NCI-H82 treated with DMSO at 0.1 percent for 48 hours (cell line): ENCODE results near the gene EVA1C.
"Not testable (repeated sequence)": the region's sequence is repeated elsewhere in the genome, so short reads cannot be mapped to it uniquely, and the experiment has no call there.

Experiments used
- DNase-seq: peaks from one replicate; lab custom pipeline; 2025; ENCODE audit not compliant: unreplicated experiment; lab: John Stamatoyannopoulos, UW

Gene EVA1C

GRCh38 chr21:32549886-32550285 is 137.4 kb downstream of the EVA1C start:
- no peak for DNase-seq

GRCh38 chr21:32554832-32555638 is 142.5 kb downstream of the EVA1C start:
- DNase-seq, result no peak

GRCh38 chr21:32558106-32558505 is 145.6 kb downstream of the EVA1C start:
- DNase-seq, result no peak

GRCh38 chr21:32559006-32559610 is 146.6 kb downstream of the EVA1C start:
- DNase-seq, result no peak

GRCh38 chr21:32560896-32561295 is 148.4 kb downstream of the EVA1C start:
- no peak for DNase-seq

- not testable (repeated sequence) for DNase-seq
These were observed 149.0 kb downstream of the EVA1C start for GRCh38 chr21:32561476-32561875.

GRCh38 chr21:32562426-32562825 is 149.9 kb downstream of the EVA1C start:
- DNase-seq, result no peak

GRCh38 chr21:32562915-32563314 is 150.4 kb downstream of the EVA1C start:
- DNase-seq, result no peak
